Left cardiac atrium (tissue), 4 donors: Measurements from ENCODE around the gene GRK1. TPM values are rescaled to one million over a fixed set of nuclear protein-coding genes. Genes with fewer than 3 reads are reported as not detected.
"Not testable (repeated sequence)": the region's sequence is repeated elsewhere in the genome, so short reads cannot be mapped to it uniquely, and the experiment has no call there.

Experiments
- ATAC-seq, 2 donors: fragments of 200-7000 bp; cut with Tn5 transposase; one replicate each; pipeline ENCODE4 v1.9.1; 2020; ENCODE audit warnings: mild to moderate bottlenecking in 2 of 2, moderate library complexity in 2 of 2
- DNase-seq: peaks from one replicate; pipeline ENCODE4 v3.0.0-alpha.2; 2020
- intact Hi-C, 2 donors: fragments of 100-400 bp; cut with DNase I; formaldehyde crosslinking; loops; one replicate each; pipeline versions ENCODE4 v1.14.1 to v1.15.1; 2022 to 2023
- total RNA-seq, 2 donors: library from RNA; stranded (reverse); fragmentation: NEBNext Ultra II Directional; extraction: Animal tissue kit (Norgen Biotek cat#: 25700); gene quantifications; one replicate each; pipeline ENCODE4 v1.2.1, GENCODE V29; 2021
- donor health status: DM: no; HTN: yes; CAD: no.
- donor health status: DM: no; HTN: yes; CAD: no; lungs with severe emphysema.
- donor health status: DM: yes; HTN: yes; CAD: no.
- donor health status: Dilated cardiomyopathy.

GRK1 gene
- total RNA-seq, 2 donors from 2014 or later = 0.13 to 0.44 TPM

GRCh38 chr13:113723410-113724015, 56.5 kb downstream of the GRK1 start:
- DNase-seq (no peak), ATAC-seq (no peak)
- intact Hi-C loops = no loop called here

GRCh38 chr13:113724016-113724758, 57.2 kb downstream of the GRK1 start:
- ATAC-seq = peak in 1 of 2 donors; percentile 8
- intact Hi-C loops = no loop called here
- no peak for DNase-seq

DNA sequence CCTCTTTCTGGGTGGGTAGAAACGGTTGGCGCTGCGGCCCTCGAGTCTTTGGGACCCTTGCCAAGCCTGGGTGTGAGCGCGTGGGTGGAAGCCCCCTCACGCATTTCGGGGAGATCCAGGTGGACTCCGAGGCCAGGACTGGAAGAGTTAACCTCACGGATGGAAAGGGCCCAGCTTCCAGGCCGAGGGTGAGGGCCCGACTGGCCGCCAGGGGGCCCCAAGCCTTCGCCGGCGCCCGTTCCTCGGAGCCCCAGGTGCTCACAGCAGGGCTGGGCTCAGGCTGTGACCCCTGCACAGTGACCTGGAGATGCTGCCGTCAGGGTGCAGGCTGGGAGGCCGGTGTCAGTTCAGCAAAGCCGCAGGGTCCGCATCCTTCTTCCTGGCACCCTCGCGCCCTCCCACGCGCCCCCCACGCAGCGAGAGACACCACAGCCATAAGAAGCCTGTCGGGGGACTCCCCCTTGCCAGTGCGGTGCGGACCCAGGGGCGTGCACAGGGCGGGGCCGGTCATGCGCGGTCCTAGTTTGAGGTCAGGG, 57.8 kb downstream of the GRK1 start:
- peak; percentile 92 to 93 for ATAC-seq
- peak; percentile 78 for DNase-seq
- intact Hi-C loops = no loop called here

- ATAC-seq, intact Hi-C loops: not testable (repeated sequence)
- DNase-seq = peak; percentile 51
Observed at GRCh38 chr13:113725329-113726105, 58.5 kb downstream of the GRK1 start.

DNA sequence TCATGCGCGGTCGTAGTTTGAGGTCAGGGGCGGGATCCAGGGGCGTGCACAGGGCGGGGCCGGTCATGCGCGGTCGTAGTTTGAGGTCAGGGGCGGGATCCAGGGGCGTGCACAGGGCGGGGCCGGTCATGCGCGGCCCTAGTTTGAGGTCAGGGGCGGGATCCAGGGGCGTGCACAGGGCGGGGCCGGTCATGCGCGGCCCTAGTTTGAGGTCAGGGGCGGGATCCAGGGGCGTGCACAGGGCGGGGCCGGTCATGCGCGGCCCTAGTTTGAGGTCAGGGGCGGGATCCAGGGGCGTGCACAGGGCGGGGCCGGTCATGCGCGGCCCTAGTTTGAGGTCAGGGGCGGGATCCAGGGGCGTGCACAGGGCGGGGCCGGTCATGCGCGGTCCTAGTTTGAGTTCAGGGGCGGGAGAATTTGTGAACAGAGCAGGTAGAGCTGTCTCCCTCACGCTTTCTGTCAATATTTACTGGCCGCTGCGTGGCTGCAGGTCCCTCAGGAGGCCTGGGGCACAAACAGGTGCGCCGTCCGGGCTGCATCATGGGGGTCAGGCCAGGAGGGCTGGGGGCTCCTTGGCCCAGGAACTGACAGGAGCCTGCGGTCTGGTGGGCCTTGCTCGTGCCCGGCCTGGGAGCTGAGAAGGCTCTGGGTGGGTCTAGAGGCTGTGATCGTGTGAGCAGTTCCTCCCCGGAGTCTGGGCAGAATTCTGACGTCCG, 59.2 kb downstream of the GRK1 start:
- DNase-seq, intact Hi-C loops: not testable (repeated sequence)
- ATAC-seq = peak in 1 of 2 donors; percentile 21

DNA sequence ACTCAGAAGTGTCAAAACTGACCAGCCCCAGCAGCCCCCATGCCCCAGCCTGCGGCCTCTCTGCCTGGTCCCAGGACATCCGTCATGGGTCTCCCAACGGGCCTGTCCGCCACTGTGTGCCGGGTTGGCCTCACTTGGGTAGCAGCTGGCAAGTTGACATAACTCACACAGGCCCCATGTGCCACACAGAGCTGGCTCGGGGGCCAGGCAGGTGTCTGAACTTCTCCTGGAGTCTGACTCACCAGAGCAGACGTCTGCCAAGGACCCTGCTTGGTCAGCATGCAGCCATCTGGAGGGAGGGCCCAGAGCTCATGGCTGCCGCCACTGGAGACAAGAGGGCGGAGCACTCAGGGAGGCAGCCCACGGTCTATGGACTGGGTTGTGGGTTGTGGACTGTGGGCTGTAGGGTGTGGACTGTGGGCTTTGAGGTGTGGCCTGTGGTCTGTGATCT, 60.0 kb downstream of the GRK1 start:
- DNase-seq = no peak
- intact Hi-C loops = no loop called here
- no peak for ATAC-seq

DNA sequence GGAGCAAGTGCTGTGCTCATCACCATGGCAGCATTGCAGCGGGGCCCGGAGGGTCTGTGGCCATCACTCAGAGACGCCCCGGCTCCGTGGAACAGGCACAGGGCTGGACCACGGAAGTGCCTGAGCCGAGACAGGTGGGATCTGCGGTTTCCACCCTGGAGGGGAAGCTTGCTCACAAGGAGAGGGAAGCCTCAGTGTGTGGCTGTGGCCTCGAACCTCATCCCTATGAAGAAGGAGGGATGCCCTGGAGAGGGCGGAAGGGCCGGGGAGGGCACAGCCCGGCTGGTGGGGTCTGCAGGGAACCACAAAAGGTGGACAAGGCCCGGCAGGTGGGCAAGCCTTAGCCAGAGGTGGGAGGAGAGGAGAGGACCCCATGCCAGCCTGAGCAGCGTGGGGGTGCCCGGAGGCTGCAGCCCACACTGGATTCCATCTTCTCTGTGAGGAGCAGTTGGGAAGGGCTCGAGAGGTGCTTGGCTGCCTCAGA, 61.6 kb downstream of the GRK1 start:
- intact Hi-C loops = no loop called here
- ATAC-seq (no peak), DNase-seq (no peak)

GRCh38 chr13:113729187-113730019, 62.4 kb downstream of the GRK1 start:
- intact Hi-C loops = no loop called here
- peak; percentile 34 to 46 for ATAC-seq

GRCh38 chr13:113730258-113730691, 63.3 kb downstream of the GRK1 start:
- DNase-seq (no peak), ATAC-seq (no peak)
- intact Hi-C loops = no loop called here

More at GRCh38 chr13:113729187-113730019, 62.4 kb downstream of the GRK1 start:
- DNase-seq = peak; percentile 48

- intact Hi-C loops = no loop called here
- DNase-seq = no peak
- no peak for ATAC-seq
Observed at GRCh38 chr13:113730831-113731191, 63.8 kb downstream of the GRK1 start.

GRCh38 chr13:113731192-113732175, 64.5 kb downstream of the GRK1 start:
- intact Hi-C loops = no loop called here
- DNase-seq (no peak), ATAC-seq (no peak)

DNA sequence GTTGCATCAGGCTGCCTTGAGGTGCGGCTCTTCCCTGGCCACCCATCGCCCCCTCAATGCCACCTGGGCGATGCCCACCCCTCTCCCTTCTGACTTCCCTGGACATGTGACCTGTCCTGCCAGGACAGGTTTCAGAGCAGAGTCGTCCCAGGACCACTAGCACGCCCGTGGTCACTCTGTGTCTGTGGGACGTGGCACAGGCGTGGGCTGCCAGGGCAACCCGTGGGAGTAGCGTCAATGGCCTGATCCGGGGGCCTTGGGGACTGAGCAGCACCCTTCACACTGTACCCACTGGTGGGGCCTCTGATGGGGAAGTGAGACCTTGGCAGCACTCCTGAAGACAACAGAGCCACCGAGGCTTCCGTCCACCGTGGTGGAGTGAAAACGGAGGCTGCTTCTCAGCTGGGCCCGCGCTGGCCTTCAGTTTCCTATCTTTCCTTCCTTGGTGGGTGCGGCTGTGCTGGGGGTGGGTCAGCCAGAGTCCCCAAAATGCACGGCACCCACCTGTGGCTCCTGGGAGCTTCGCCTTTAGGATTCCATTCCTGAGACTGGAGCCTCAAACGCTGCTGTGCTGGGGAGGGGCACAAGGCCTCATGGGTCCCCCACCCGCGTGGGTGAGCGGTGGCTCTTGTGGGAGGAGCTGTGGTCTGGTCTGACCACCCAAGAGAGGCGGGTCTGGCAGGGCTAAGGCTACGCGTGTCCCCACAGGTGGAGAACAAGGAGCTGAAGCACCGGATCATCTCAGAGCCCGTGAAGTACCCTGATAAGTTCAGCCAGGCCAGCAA, 65.3 kb downstream of the GRK1 start:
- intact Hi-C loops = no loop called here
- no peak for ATAC-seq
- no peak for DNase-seq

- DNase-seq (no peak), ATAC-seq (no peak)
- intact Hi-C loops = no loop called here
Observed at GRCh38 chr13:113732961-113733950, 66.2 kb downstream of the GRK1 start.

GRCh38 chr13:113734099-113734825, 67.2 kb downstream of the GRK1 start:
- DNase-seq = no peak
- intact Hi-C loops = no loop called here
- ATAC-seq = no peak

DNA sequence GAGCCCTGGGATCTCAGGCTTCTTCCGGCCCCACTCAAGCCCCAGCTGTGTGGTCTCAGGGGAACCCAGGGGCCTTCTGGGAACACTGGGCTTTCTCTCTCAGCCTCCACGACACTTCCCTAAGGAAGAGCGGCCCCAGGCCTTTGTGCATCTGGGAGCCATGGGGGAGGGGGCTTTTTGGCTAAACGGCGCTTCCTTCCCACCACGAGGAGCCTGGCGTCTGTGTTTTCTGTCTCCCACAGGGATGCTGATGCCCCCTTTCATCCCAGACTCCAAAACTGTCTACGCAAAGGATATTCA, 67.8 kb downstream of the GRK1 start:
- ATAC-seq = no peak
- DNase-seq = no peak
- intact Hi-C loops = no loop called here
